Dendritic cell treated with granulocyte-macrophage colony-stimulating factor and Interleukin-4, amounts not matched to agents 40 ng/mL and 50 ng/mL, for 4 days (primary cell): ENCODE results near the gene KBTBD8.

ENCODE experiments used
- H3K27ac Mint-ChIP-seq: one replicate; pipeline ENCODE4 v1.8.0; 2022; ENCODE audit warnings: mild to moderate bottlenecking, mixed read lengths
- H3K27me3 Mint-ChIP-seq: one replicate; pipeline ENCODE4 v1.8.0; 2022; ENCODE audit warnings: mild to moderate bottlenecking, mixed read lengths
- H3K36me3 Mint-ChIP-seq: one replicate; pipeline ENCODE4 v1.8.0; 2022; ENCODE audit warnings: low read depth, mixed read lengths
- H3K4me1 Mint-ChIP-seq: one replicate; pipeline ENCODE4 v1.8.0; 2022; ENCODE audit warnings: low read depth, mixed read lengths
- H3K4me3 Mint-ChIP-seq: one replicate; pipeline ENCODE4 v1.8.0; 2022; ENCODE audit warnings: mild to moderate bottlenecking, moderate library complexity, mixed read lengths
- H3K9me3 Mint-ChIP-seq: one replicate; pipeline ENCODE4 v1.8.0; 2022; ENCODE audit warnings: mixed read lengths
- intact Hi-C: fragments of 100-400 bp; cut with micrococcal nuclease; formaldehyde crosslinking; loops from one replicate; pipeline ENCODE4 v1.15.0; 2022

KBTBD8 gene

GRCh38 chr3:66998113-66998903 is at the start of gene KBTBD8:
Gene KBTBD8 (plus strand): TSS chr3:66998307. CDS start chr3:66998356, 49 bp downstream.
- intact Hi-C loops: loop anchor here (2.0 to 5.0 kb wide), 2 partner anchors 496 to 656 kb away; partner anchors contain the start of genes LRIG1 and SUCLG2
- Mint-ChIP-seq H3K9me3 (no peaks in the 10 kb centered on the region), H3K27me3 (peaks cover 3% of the 10 kb centered on the region), H3K36me3 (peaks cover 19% of the 10 kb centered on the region), H3K27ac (peak within 1 kb of the TSS; percentile 85), H3K4me1 (peaks cover 9% of the 10 kb centered on the region), H3K4me3 (peak within 1 kb of the TSS; percentile 87)

- Mint-ChIP-seq H3K27ac (no peak overlapping the region), H3K9me3 (no peaks in the 10 kb centered on the region), H3K4me3 (no peak overlapping the region), H3K4me1 (no peaks in the 10 kb centered on the region), H3K27me3 (peaks cover 1% of the 10 kb centered on the region), H3K36me3 (no peaks in the 10 kb centered on the region)
- intact Hi-C loops: loop anchor here (10.0 kb wide), 1 partner anchor 1926 kb away; no protein-coding TSS in a partner anchor
Observed at GRCh38 chr3:66948838-66949237, 49.3 kb upstream of the KBTBD8 start.

- intact Hi-C loops: loop anchor here (10.0 kb wide), 1 partner anchor 1925 kb away; no protein-coding TSS in a partner anchor
- no peaks in the 10 kb centered on the region for H3K9me3 Mint-ChIP-seq
Observed at GRCh38 chr3:66949898-66950297, 48.2 kb upstream of the KBTBD8 start.

DNA sequence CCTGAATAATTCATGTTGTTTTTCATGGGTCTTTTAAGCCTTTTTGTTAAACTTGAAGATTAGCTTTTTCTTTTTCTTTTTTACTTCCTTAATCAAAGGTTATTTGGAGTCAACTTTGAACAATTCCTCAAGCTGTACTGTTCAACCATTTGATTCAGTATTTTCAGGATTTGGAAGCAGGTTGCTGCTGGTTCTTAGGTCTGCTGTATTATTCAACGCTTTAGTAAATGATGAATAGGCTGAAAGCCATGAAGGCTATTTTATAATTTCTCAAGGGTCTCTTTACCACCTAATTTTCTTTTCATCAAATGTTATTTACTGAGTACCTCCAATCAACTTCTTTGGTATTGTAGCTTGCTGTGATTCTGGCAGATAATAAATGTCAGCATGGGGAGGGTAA is 45.8 kb upstream of the KBTBD8 start:
- no peak overlapping the region for H3K4me3 Mint-ChIP-seq
- no peak overlapping the region for H3K27ac Mint-ChIP-seq
- intact Hi-C loops: no loop called here
- no peaks in the 10 kb centered on the region for H3K36me3 Mint-ChIP-seq
- H3K9me3 Mint-ChIP-seq: no peaks in the 10 kb centered on the region
- no peaks in the 10 kb centered on the region for H3K4me1 Mint-ChIP-seq
- H3K27me3 Mint-ChIP-seq: peaks cover 6% of the 10 kb centered on the region

More at GRCh38 chr3:66949898-66950297, 48.2 kb upstream of the KBTBD8 start:
- H3K4me3 Mint-ChIP-seq: no peak overlapping the region
- H3K27me3 Mint-ChIP-seq: peaks cover 1% of the 10 kb centered on the region
- no peak overlapping the region for H3K27ac Mint-ChIP-seq
- H3K36me3 Mint-ChIP-seq: no peaks in the 10 kb centered on the region
- no peaks in the 10 kb centered on the region for H3K4me1 Mint-ChIP-seq

DNA sequence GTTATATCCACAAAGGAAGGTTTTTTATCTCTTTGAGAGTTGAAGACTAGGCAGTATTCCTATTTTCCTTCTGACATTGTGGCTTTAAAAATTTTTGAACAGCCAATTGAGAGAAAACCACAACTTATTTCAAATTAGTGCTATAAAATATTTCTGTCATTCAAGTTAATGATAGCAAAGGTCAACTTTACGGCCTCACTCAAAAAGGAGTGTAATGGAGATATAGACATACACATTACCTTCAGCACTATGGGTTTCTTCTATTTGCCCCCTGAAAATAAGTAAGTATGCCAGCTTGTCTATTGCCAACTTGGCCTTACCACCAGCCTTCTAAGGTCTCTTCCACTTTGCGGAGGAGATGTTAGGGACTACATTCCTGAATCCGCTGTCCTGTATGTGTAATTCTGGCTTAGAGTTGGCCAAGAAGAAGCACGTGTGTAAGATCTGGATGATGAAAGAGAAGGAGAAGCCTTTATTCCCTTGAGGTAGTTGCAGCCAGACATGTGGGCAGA is 44.1 kb upstream of the KBTBD8 start:
- intact Hi-C loops: no loop called here
- Mint-ChIP-seq H3K27me3 (peaks cover 8% of the 10 kb centered on the region), H3K4me3 (no peak overlapping the region), H3K4me1 (no peaks in the 10 kb centered on the region), H3K36me3 (no peaks in the 10 kb centered on the region), H3K27ac (no peak overlapping the region), H3K9me3 (no peaks in the 10 kb centered on the region)

DNA sequence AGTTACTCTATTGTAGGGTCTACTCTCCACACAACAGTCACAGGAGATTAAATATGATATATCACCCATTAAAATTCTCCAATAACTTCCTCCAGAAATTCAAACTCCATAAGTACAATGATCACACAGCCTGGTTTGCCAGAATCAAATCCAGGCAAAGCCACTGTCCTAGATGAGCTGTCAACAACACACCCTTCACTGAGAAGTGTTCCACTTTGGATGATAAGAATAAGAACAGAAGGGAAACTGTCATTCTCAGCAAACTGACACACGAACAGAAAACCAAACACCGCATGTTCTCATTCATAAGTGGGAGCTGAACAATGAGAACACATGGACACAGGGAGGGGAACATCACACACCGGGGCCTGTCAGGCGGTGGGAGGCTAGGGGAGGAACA is 41.4 kb upstream of the KBTBD8 start:
- Mint-ChIP-seq H3K27ac (no peak overlapping the region), H3K4me1 (no peaks in the 10 kb centered on the region), H3K4me3 (no peak overlapping the region), H3K36me3 (no peaks in the 10 kb centered on the region), H3K9me3 (no peaks in the 10 kb centered on the region), H3K27me3 (peaks cover 7% of the 10 kb centered on the region)
- intact Hi-C loops: no loop called here

DNA sequence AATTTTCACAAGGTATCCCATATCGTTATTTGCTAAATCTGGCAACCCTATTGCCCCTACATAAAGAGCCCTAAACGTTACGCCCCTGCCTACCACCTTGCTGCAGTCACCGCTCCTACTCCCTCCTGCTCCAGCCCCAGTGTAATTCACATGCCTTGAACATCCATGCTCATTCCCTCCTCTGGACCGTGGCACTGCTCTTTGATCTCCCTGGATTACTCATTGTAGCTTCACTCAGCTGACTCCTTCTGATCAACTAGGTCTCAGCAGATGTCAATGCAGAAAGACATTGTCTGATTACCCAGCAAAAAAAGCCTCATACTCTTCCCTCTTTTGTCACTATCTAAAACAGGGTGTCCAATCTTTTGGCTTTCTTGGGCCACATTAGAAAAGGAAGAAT is 40.7 kb upstream of the KBTBD8 start:
- H3K27ac Mint-ChIP-seq: no peak overlapping the region
- H3K27me3 Mint-ChIP-seq: peaks cover 9% of the 10 kb centered on the region
- no peaks in the 10 kb centered on the region for H3K36me3 Mint-ChIP-seq
- intact Hi-C loops: no loop called here
- no peak overlapping the region for H3K4me3 Mint-ChIP-seq
- H3K9me3 Mint-ChIP-seq: no peaks in the 10 kb centered on the region
- H3K4me1 Mint-ChIP-seq: no peaks in the 10 kb centered on the region

DNA sequence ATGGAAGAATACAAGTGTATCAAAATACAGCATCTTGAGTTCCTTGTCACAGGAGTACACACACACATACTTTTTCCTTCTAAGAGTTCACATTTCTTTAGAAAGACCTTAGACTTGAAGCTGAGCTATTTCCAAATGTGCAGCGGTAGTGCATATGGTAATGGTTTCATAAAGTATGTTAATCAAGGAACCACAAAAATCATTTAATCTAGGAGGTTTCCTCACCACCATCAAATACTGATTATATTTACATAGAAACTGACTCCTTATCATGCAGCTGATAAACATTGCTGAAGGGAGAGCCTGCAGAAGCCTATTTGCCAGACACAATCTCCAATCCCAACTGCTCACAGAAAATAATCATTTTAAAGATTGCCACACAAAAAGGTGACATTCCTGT is 40.0 kb upstream of the KBTBD8 start:
- Mint-ChIP-seq H3K9me3 (no peaks in the 10 kb centered on the region), H3K27ac (no peak overlapping the region), H3K27me3 (peaks cover 9% of the 10 kb centered on the region), H3K4me3 (no peak overlapping the region), H3K4me1 (no peaks in the 10 kb centered on the region), H3K36me3 (no peaks in the 10 kb centered on the region)
- intact Hi-C loops: no loop called here

- H3K9me3 Mint-ChIP-seq: no peaks in the 10 kb centered on the region
- peaks cover 10% of the 10 kb centered on the region for H3K27me3 Mint-ChIP-seq
- H3K27ac Mint-ChIP-seq: no peak overlapping the region
- H3K4me1 Mint-ChIP-seq: no peaks in the 10 kb centered on the region
- no peak overlapping the region for H3K4me3 Mint-ChIP-seq
- no peaks in the 10 kb centered on the region for H3K36me3 Mint-ChIP-seq
- intact Hi-C loops: no loop called here
Observed at GRCh38 chr3:66962664-66963063, 35.4 kb upstream of the KBTBD8 start.

GRCh38 chr3:66971245-66971644 is 26.9 kb upstream of the KBTBD8 start:
- no peak overlapping the region for H3K4me3 Mint-ChIP-seq
- no peak overlapping the region for H3K27ac Mint-ChIP-seq
- peaks cover 5% of the 10 kb centered on the region for H3K27me3 Mint-ChIP-seq
- intact Hi-C loops: loop anchor here (10.0 kb wide), 2 partner anchors 144 to 384 kb away; no protein-coding TSS in a partner anchor
- H3K4me1 Mint-ChIP-seq: peaks cover 6% of the 10 kb centered on the region
- no peaks in the 10 kb centered on the region for H3K9me3 Mint-ChIP-seq
- H3K36me3 Mint-ChIP-seq: no peaks in the 10 kb centered on the region

GRCh38 chr3:66971891-66972551 is 26.1 kb upstream of the KBTBD8 start:
- peaks cover 6% of the 10 kb centered on the region for H3K27me3 Mint-ChIP-seq
- peaks cover 6% of the 10 kb centered on the region for H3K4me1 Mint-ChIP-seq
- H3K36me3 Mint-ChIP-seq: no peaks in the 10 kb centered on the region
- intact Hi-C loops: loop anchor here (1.0 to 10.0 kb wide), 3 partner anchors 65 to 383 kb away; no protein-coding TSS in a partner anchor
- H3K9me3 Mint-ChIP-seq: no peaks in the 10 kb centered on the region
- H3K4me3 Mint-ChIP-seq: peak overlapping the region; percentile 61
- H3K27ac Mint-ChIP-seq: no peak overlapping the region

GRCh38 chr3:66980791-66981190 is 17.3 kb upstream of the KBTBD8 start:
- intact Hi-C loops: no loop called here
- peaks cover 1% of the 10 kb centered on the region for H3K27me3 Mint-ChIP-seq

GRCh38 chr3:66983101-66983500 is 15.0 kb upstream of the KBTBD8 start:
- no peaks in the 10 kb centered on the region for H3K9me3 Mint-ChIP-seq
- H3K27me3 Mint-ChIP-seq: no peaks in the 10 kb centered on the region
- H3K36me3 Mint-ChIP-seq: no peaks in the 10 kb centered on the region
- H3K27ac Mint-ChIP-seq: no peak overlapping the region
- no peak overlapping the region for H3K4me3 Mint-ChIP-seq
- H3K4me1 Mint-ChIP-seq: peaks cover 13% of the 10 kb centered on the region
- intact Hi-C loops: no loop called here

More at GRCh38 chr3:66980791-66981190, 17.3 kb upstream of the KBTBD8 start:
- no peak overlapping the region for H3K4me3 Mint-ChIP-seq
- peaks cover 11% of the 10 kb centered on the region for H3K4me1 Mint-ChIP-seq
- H3K9me3 Mint-ChIP-seq: no peaks in the 10 kb centered on the region
- no peak overlapping the region for H3K27ac Mint-ChIP-seq
- H3K36me3 Mint-ChIP-seq: no peaks in the 10 kb centered on the region

GRCh38 chr3:66985336-66985920 is 12.7 kb upstream of the KBTBD8 start:
- intact Hi-C loops: no loop called here

More at GRCh38 chr3:66985336-66985920, 12.7 kb upstream of the KBTBD8 start:
- H3K36me3 Mint-ChIP-seq: no peaks in the 10 kb centered on the region
- no peak overlapping the region for H3K27ac Mint-ChIP-seq
- no peaks in the 10 kb centered on the region for H3K27me3 Mint-ChIP-seq
- H3K9me3 Mint-ChIP-seq: no peaks in the 10 kb centered on the region
- peaks cover 13% of the 10 kb centered on the region for H3K4me1 Mint-ChIP-seq
- no peak overlapping the region for H3K4me3 Mint-ChIP-seq
